Astrocyte (in vitro differentiated cells and primary cell): ENCODE results near the gene RPS14.

Experiments
- CTCF ChIP-seq: IDR thresholded peaks from 2 replicates; pipeline ENCODE4 v1.5.1; 2011; ENCODE audit warnings: low read depth, mild to moderate bottlenecking, inconsistent platforms, low read length, moderate library complexity; ENCODE audit not compliant: insufficient read depth
- EZH2 ChIP-seq: IDR thresholded peaks from 2 replicates; pipeline ENCODE4 v1.6.1; 2012; ENCODE audit warnings: mild to moderate bottlenecking, low read length, inconsistent platforms; ENCODE audit not compliant: insufficient read depth

- no peak for TF ChIP-seq CTCF
- TF ChIP-seq EZH2 = no peak
These were observed 53.3 kb downstream of the RPS14 start for GRCh38 chr5:150396267-150396666.
